Measurements from ENCODE around the gene SFXN1.

SFXN1 gene

GRCh38 chr5:175471628-175472027 lies 6.7 kb upstream of the SFXN1 start:
- H3K4me3 ChIP-seq (replicated peaks in 1 of 2; ENCODE audit: low read depth in 2 of 2, low read length in 2 of 2) = no peak overlapping the region
- DNase-seq (ENCODE audit: low read depth in 2 of 2) = no peak

GRCh38 chr5:175472378-175472777 lies 6.0 kb upstream of the SFXN1 start:
- TF ChIP-seq CTCF (IDR thresholded peaks at IDR 0.05; ENCODE audit: low read depth, low read length) = no peak
- no peak for DNase-seq (ENCODE audit: low read depth in 2 of 2)
- no peak overlapping the region for H3K4me3 ChIP-seq (replicated peaks in 1 of 2; ENCODE audit: low read depth in 2 of 2, low read length in 2 of 2)

More at GRCh38 chr5:175471628-175472027, 6.7 kb upstream of the SFXN1 start:
- TF ChIP-seq CTCF (IDR thresholded peaks at IDR 0.05; ENCODE audit: low read depth, low read length) = no peak

GRCh38 chr5:175475248-175475647 lies 3.1 kb upstream of the SFXN1 start:
- no peak overlapping the region for H3K4me3 ChIP-seq (replicated peaks in 1 of 2; ENCODE audit: low read depth in 2 of 2, low read length in 2 of 2)
- no peak for DNase-seq (ENCODE audit: low read depth in 2 of 2)
- no peak for TF ChIP-seq CTCF (IDR thresholded peaks at IDR 0.05; ENCODE audit: low read depth, low read length)

GRCh38 chr5:175477440-175477839 lies 920 bp upstream of the SFXN1 start:
- no peak for DNase-seq (ENCODE audit: low read depth in 2 of 2)
- no peak overlapping the region for H3K4me3 ChIP-seq (replicated peaks in 1 of 2; ENCODE audit: low read depth in 2 of 2, low read length in 2 of 2)
- TF ChIP-seq CTCF (IDR thresholded peaks at IDR 0.05; ENCODE audit: low read depth, low read length) = no peak

- no peak for TF ChIP-seq CTCF (IDR thresholded peaks at IDR 0.05; ENCODE audit: low read depth, low read length)
- DNase-seq (ENCODE audit: low read depth in 2 of 2) = no peak
Measured at GRCh38 chr5:175478008-175478383, 364 bp upstream of the SFXN1 start.

GRCh38 chr5:175479125-175479881 lies 943 bp downstream of the SFXN1 start:
- no peak for TF ChIP-seq CTCF (IDR thresholded peaks at IDR 0.05; ENCODE audit: low read depth, low read length)
- H3K4me3 ChIP-seq (replicated peaks in 1 of 2; ENCODE audit: low read depth in 2 of 2, low read length in 2 of 2) = peak overlapping the region; percentile 63 to 84
- no peak for DNase-seq (ENCODE audit: low read depth in 2 of 2)

More at GRCh38 chr5:175478008-175478383, 364 bp upstream of the SFXN1 start:
- peak overlapping the region; percentile 63 to 84 for H3K4me3 ChIP-seq (replicated peaks in 1 of 2; ENCODE audit: low read depth in 2 of 2, low read length in 2 of 2)

- no peak for TF ChIP-seq CTCF (IDR thresholded peaks at IDR 0.05; ENCODE audit: low read depth, low read length)
- no peak for DNase-seq (ENCODE audit: low read depth in 2 of 2)
- H3K4me3 ChIP-seq (replicated peaks in 1 of 2; ENCODE audit: low read depth in 2 of 2, low read length in 2 of 2) = no peak overlapping the region
Measured at GRCh38 chr5:175483337-175483736, 5.0 kb downstream of the SFXN1 start.
